Vagina (tissue), 2 donors: Measurements from ENCODE around the gene JAKMIP1.

Experiments used
- CTCF ChIP-seq, 3 experiments: fragments of 450-650 bp in 2 of 3; fragments of 200-600 bp in 1 of 3; sonication (generic) in 1 of 3; IDR thresholded peaks; one replicate each; pipeline ENCODE4 v1.5.1; 2017 to 2019; ENCODE audit warnings: antibody characterized with exemption in 3 of 3, mild to moderate bottlenecking in 2 of 3, moderate library complexity in 2 of 3
- POLR2AphosphoS5 ChIP-seq, 2 donors: sonication (generic); formaldehyde crosslinking; IDR thresholded peaks; one replicate each; pipeline ENCODE4 v1.9.0; 2017; ENCODE audit warnings: antibody characterized with exemption in 2 of 2, mild to moderate bottlenecking in 2 of 2, low read depth in 1 of 2; ENCODE audit not compliant: insufficient read depth in 1 of 2

GRCh38 chr4:6183740-6184139 lies 16.6 kb downstream of the JAKMIP1 start:
- no peak for TF ChIP-seq CTCF (IDR thresholded peaks at IDR 0.05)
- no peak for TF ChIP-seq POLR2AphosphoS5 (IDR thresholded peaks at IDR 0.05; ENCODE audit: insufficient read depth in 1 of 2, low read depth in 1 of 2)
